Measurements from ENCODE around the gene ITPR1. TPM values are rescaled to one million over a fixed set of nuclear protein-coding genes. Genes with fewer than 3 reads are reported as not detected.

ITPR1 gene
- total RNA-seq, 1 experiment from 2014 or later: 7.5 TPM

GRCh38 chr3:4736284-4736861 is 243.2 kb downstream of the ITPR1 start:
- peaks cover 28% of the 10 kb centered on the region for H3K4me1 Mint-ChIP-seq (ENCODE audit: insufficient read depth, unreplicated experiment)
- H3K4me3 Mint-ChIP-seq (ENCODE audit: unreplicated experiment): peak overlapping the region; percentile 25
- no peak for TF ChIP-seq CTCF (IDR thresholded peaks at IDR 0.05; ENCODE audit: unreplicated experiment)
- BruUV-seq (replicated peaks): no TSS peak
- ChIA-PET CTCF (interaction anchor here (1.5 to 1.6 kb wide), 2 partner anchors 241 to 244 kb away, joined by 4 read pairs; no protein-coding TSS in a partner anchor), POLR2A (interaction anchor here (0.5 to 2.8 kb wide), 7 partner anchors 15 to 322 kb away, joined by 3 to 10 read pairs (median 3); partner anchors contain the start of gene BHLHE40)
- no peaks in the 10 kb centered on the region for H3K36me3 Mint-ChIP-seq (ENCODE audit: insufficient read depth, unreplicated experiment)
- intact Hi-C loops (cut with micrococcal nuclease): no loop called here
- H3K9me3 Mint-ChIP-seq (ENCODE audit: unreplicated experiment): no peaks in the 10 kb centered on the region
- H3K27me3 Mint-ChIP-seq (ENCODE audit: insufficient read depth, unreplicated experiment): no peaks in the 10 kb centered on the region
- peak overlapping the region; percentile 53 for H3K27ac Mint-ChIP-seq (ENCODE audit: low read depth, unreplicated experiment)
- DNase-seq (ENCODE audit: unreplicated experiment): peak; percentile 91

- intact Hi-C loops (cut with micrococcal nuclease): no loop called here
- no peaks in the 10 kb centered on the region for H3K36me3 Mint-ChIP-seq (ENCODE audit: insufficient read depth, unreplicated experiment)
- no peaks in the 10 kb centered on the region for H3K9me3 Mint-ChIP-seq (ENCODE audit: unreplicated experiment)
- no peak overlapping the region for H3K27ac Mint-ChIP-seq (ENCODE audit: low read depth, unreplicated experiment)
- peak; percentile 84 for DNase-seq (ENCODE audit: unreplicated experiment)
- peaks cover 41% of the 10 kb centered on the region for H3K4me1 Mint-ChIP-seq (ENCODE audit: insufficient read depth, unreplicated experiment)
- no peak for TF ChIP-seq CTCF (IDR thresholded peaks at IDR 0.05; ENCODE audit: unreplicated experiment)
- no peak overlapping the region for H3K4me3 Mint-ChIP-seq (ENCODE audit: unreplicated experiment)
- CTCF ChIA-PET: interaction anchor here (0.7 to 1.9 kb wide), 3 partner anchors 27 to 289 kb away, joined by 3 to 8 read pairs (median 3); no protein-coding TSS in a partner anchor
- no peaks in the 10 kb centered on the region for H3K27me3 Mint-ChIP-seq (ENCODE audit: insufficient read depth, unreplicated experiment)
- BruUV-seq (replicated peaks): no TSS peak
- POLR2A ChIA-PET: no interaction called here
These were observed 245.7 kb downstream of the ITPR1 start for GRCh38 chr3:4738737-4739274.

GRCh38 chr3:4739289-4740236 is 246.4 kb downstream of the ITPR1 start:
- H3K27me3 Mint-ChIP-seq (ENCODE audit: insufficient read depth, unreplicated experiment): no peaks in the 10 kb centered on the region
- H3K4me3 Mint-ChIP-seq (ENCODE audit: unreplicated experiment): no peak overlapping the region
- peaks cover 41% of the 10 kb centered on the region for H3K4me1 Mint-ChIP-seq (ENCODE audit: insufficient read depth, unreplicated experiment)
- no peak for TF ChIP-seq CTCF (IDR thresholded peaks at IDR 0.05; ENCODE audit: unreplicated experiment)
- intact Hi-C loops (cut with micrococcal nuclease): loop anchor here (5.0 kb wide), 1 partner anchor 88 kb away; no protein-coding TSS in a partner anchor
- no peaks in the 10 kb centered on the region for H3K9me3 Mint-ChIP-seq (ENCODE audit: unreplicated experiment)
- no peak for DNase-seq (ENCODE audit: unreplicated experiment)
- ChIA-PET POLR2A (no interaction called here), CTCF (interaction anchor here (1.1 to 1.9 kb wide), 3 partner anchors 14 to 288 kb away, joined by 3 to 8 read pairs (median 3); no protein-coding TSS in a partner anchor)
- peak overlapping the region; percentile 39 for H3K27ac Mint-ChIP-seq (ENCODE audit: low read depth, unreplicated experiment)
- BruUV-seq (replicated peaks): no TSS peak
- H3K36me3 Mint-ChIP-seq (ENCODE audit: insufficient read depth, unreplicated experiment): no peaks in the 10 kb centered on the region
